A673 (cell line): ENCODE results near the gene CATSPERZ. TPM values are rescaled to one million over a fixed set of nuclear protein-coding genes. Genes with fewer than 3 reads are reported as not detected.
"Not testable (repeated sequence)": the region's sequence is repeated elsewhere in the genome, so short reads cannot be mapped to it uniquely, and the experiment has no call there.

ENCODE experiments used
- BruUV-seq: library from RNA; stranded (reverse); fragments of 400-500 nt; replicated peaks from 2 replicates; lab custom pipeline; 2021; lab: Mats Ljungman, UMichigan
- CTCF ChIA-PET: fragments of 300-600 bp; sonication (Branson Sonifier 250); formaldehyde crosslinking; loops from one replicate; lab custom pipeline; 2022; ENCODE audit warnings: antibody characterized with exemption; lab: Charles Lee
- POLR2A ChIA-PET: fragments of 300-600 bp; sonication (Branson Sonifier 250); formaldehyde crosslinking; loops from one replicate; lab custom pipeline; 2022; ENCODE audit warnings: antibody characterized with exemption; ENCODE audit not compliant: low non-redundant PET; lab: Charles Lee
- DNase-seq: peaks from one replicate; pipeline ENCODE4 v3.0.0-alpha.2; 2015; ENCODE audit warnings: low spot score
- H3K27ac ChIP-seq: fragments of 200-600 bp; sonication (generic); 2 replicates; pipeline ENCODE4 v1.5.1; 2016; ENCODE audit warnings: mixed run types, low read depth, mild to moderate bottlenecking, mixed read lengths, antibody characterized with exemption, low read length; ENCODE audit not compliant: poor library complexity, severe bottlenecking
- H3K27me3 ChIP-seq: fragments of 200-600 bp; sonication (generic); replicated peaks from 2 replicates; pipeline ENCODE4 v1.6.1; 2017; ENCODE audit warnings: mixed run types, low read depth, mild to moderate bottlenecking, mixed read lengths, antibody characterized with exemption, low read length; ENCODE audit not compliant: insufficient read depth, poor library complexity
- H3K36me3 ChIP-seq: fragments of 200-600 bp; sonication (generic); 2 replicates; pipeline ENCODE4 v1.6.1; 2016; ENCODE audit warnings: mixed run types, mild to moderate bottlenecking, mixed read lengths, antibody characterized with exemption, low read length; ENCODE audit not compliant: insufficient read depth, poor library complexity, severe bottlenecking
- H3K4me1 ChIP-seq: fragments of 200-600 bp; sonication (generic); 2 replicates; pipeline ENCODE4 v1.6.1; 2017; ENCODE audit warnings: mixed run types, mild to moderate bottlenecking, mixed read lengths, antibody characterized with exemption, low read length; ENCODE audit not compliant: insufficient read depth, poor library complexity, severe bottlenecking
- H3K4me3 ChIP-seq: fragments of 200-600 bp; sonication (generic); 2 replicates; pipeline ENCODE4 v1.5.1; 2016; ENCODE audit warnings: low read depth, mixed run types, mild to moderate bottlenecking, mixed read lengths, low read length; ENCODE audit not compliant: poor library complexity, severe bottlenecking
- H3K9me3 ChIP-seq: fragments of 200-600 bp; sonication (generic); 2 replicates; pipeline ENCODE4 v1.6.1; 2016; ENCODE audit warnings: mixed run types, low read depth, mild to moderate bottlenecking, mixed read lengths, antibody characterized with exemption, low read length; ENCODE audit not compliant: poor library complexity, severe bottlenecking
- CTCF ChIP-seq: fragments of 300-800, 200-600 bp; sonication (generic); conservative IDR thresholded peaks from 2 replicates; pipeline ENCODE4 v1.5.1; 2017; ENCODE audit warnings: low read depth, mild to moderate bottlenecking, antibody characterized with exemption, low read length, moderate library complexity, mixed read lengths
- EZH2 ChIP-seq: fragments of 200-600 bp; sonication (generic); IDR thresholded peaks from 2 replicates; pipeline ENCODE4 v1.6.1; 2017; ENCODE audit warnings: borderline replicate concordance, low read depth, mild to moderate bottlenecking, mixed read lengths, antibody characterized with exemption, low read length; ENCODE audit not compliant: poor library complexity, severe bottlenecking
- intact Hi-C: fragments of 100-400 bp; cut with micrococcal nuclease; formaldehyde crosslinking; loops from one replicate; pipeline ENCODE4 v1.10.0; 2022; ENCODE audit not compliant: unreplicated experiment
- total RNA-seq: library from RNA; stranded (reverse); gene quantifications from 2 replicates; pipeline ENCODE4 v1.2.3, GENCODE V29; 2021

CATSPERZ gene
- total RNA-seq, 1 experiment from 2014 or later, result not detected

GRCh38 chr11:64313491-64314145, 13.5 kb downstream of the CATSPERZ start:
- Histone ChIP-seq H3K4me1 (peaks cover 6% of the 10 kb centered on the region), H3K27me3 (no peaks in the 10 kb centered on the region), H3K4me3 (no peak overlapping the region), H3K9me3 (no peaks in the 10 kb centered on the region), H3K36me3 (peaks cover 18% of the 10 kb centered on the region), H3K27ac (peak overlapping the region; percentile 53)
- intact Hi-C loops, result no loop called here
- TF ChIP-seq CTCF (no peak), EZH2 (no peak)
- DNase-seq, result no peak
- ChIA-PET POLR2A (no interaction called here), CTCF (no interaction called here)
- no TSS peak for BruUV-seq

GRCh38 chr11:64314146-64314804, 14.1 kb downstream of the CATSPERZ start:
- DNase-seq, result no peak
- H3K27me3 ChIP-seq, result no peaks in the 10 kb centered on the region
- peaks cover 12% of the 10 kb centered on the region for H3K4me1 ChIP-seq
- H3K36me3 ChIP-seq, result peaks cover 18% of the 10 kb centered on the region
- intact Hi-C loops, result no loop called here
- H3K27ac ChIP-seq, result no peak overlapping the region
- POLR2A ChIA-PET, result no interaction called here
- BruUV-seq, result no TSS peak
- no peak overlapping the region for H3K4me3 ChIP-seq
- H3K9me3 ChIP-seq, result no peaks in the 10 kb centered on the region
- no peak for TF ChIP-seq EZH2
- TF ChIP-seq CTCF, result peak; percentile 20; the same call in 1 of the 2 replicates
- CTCF ChIA-PET, result no interaction called here

- peaks cover 18% of the 10 kb centered on the region for H3K36me3 ChIP-seq
- no peak for DNase-seq
- intact Hi-C loops, result no loop called here
- H3K4me3 ChIP-seq, result no peak overlapping the region
- no peaks in the 10 kb centered on the region for H3K9me3 ChIP-seq
- TF ChIP-seq CTCF (no peak), EZH2 (no peak)
- POLR2A ChIA-PET, result no interaction called here
- peaks cover 15% of the 10 kb centered on the region for H3K4me1 ChIP-seq
- CTCF ChIA-PET, result no interaction called here
- H3K27ac ChIP-seq, result no peak overlapping the region
- BruUV-seq, result no TSS peak
- H3K27me3 ChIP-seq, result no peaks in the 10 kb centered on the region
These were observed 14.8 kb downstream of the CATSPERZ start for GRCh38 chr11:64314805-64315561.

- H3K27me3 ChIP-seq, result not testable (repeated sequence)
These were observed 15.7 kb downstream of the CATSPERZ start for GRCh38 chr11:64315667-64316526.

More at GRCh38 chr11:64315667-64316526, 15.7 kb downstream of the CATSPERZ start:
- H3K9me3 ChIP-seq, BruUV-seq, POLR2A ChIA-PET, DNase-seq, CTCF ChIA-PET, H3K27ac ChIP-seq, intact Hi-C loops: not testable (repeated sequence)
- peaks cover 22% of the 10 kb centered on the region for H3K36me3 ChIP-seq
- H3K4me3 ChIP-seq, result peak overlapping the region; percentile 85
- peaks cover 15% of the 10 kb centered on the region for H3K4me1 ChIP-seq
